Tibial nerve (tissue), 4 donors: Measurements from ENCODE around the gene RNF167. TPM values are rescaled to one million over a fixed set of nuclear protein-coding genes. Genes with fewer than 3 reads are reported as not detected.
A peak's percentile ranks its signal among the peaks of the same experiment; 100 is the strongest.

Experiments
- DNase-seq, 2 donors: peaks; one replicate each; pipeline ENCODE4 v3.0.0-alpha.2; 2019; ENCODE audit warnings: low spot score in 2 of 2
- H3K27ac ChIP-seq, 4 donors: fragments of 200-600 bp; sonication (generic) in 3 of 4; one replicate each; pipeline ENCODE4 v1.5.1; 2017 to 2019; ENCODE audit warnings: mild to moderate bottlenecking in 1 of 4
- H3K27me3 ChIP-seq, 2 donors: fragments of 200-600 bp; sonication (generic) in 1 of 2; one replicate each; pipeline versions ENCODE4 v1.5.1 to v1.6.0; 2017 to 2019
- H3K36me3 ChIP-seq, 3 donors: fragments of 200-600 bp; sonication (generic); one replicate each; pipeline ENCODE4 v1.5.1; 2018 to 2019
- H3K4me1 ChIP-seq, 4 donors: fragments of 200-600 bp; sonication (generic) in 3 of 4; one replicate each; pipeline ENCODE4 v1.5.1; 2017 to 2019
- H3K4me3 ChIP-seq, 4 donors: fragments of 200-600 bp; sonication (generic) in 3 of 4; one replicate each; pipeline ENCODE4 v1.5.1; 2017 to 2019; ENCODE audit warnings: mild to moderate bottlenecking in 1 of 4, moderate library complexity in 1 of 4
- H3K9me3 ChIP-seq, 4 donors: fragments of 200-600 bp; sonication (generic) in 3 of 4; one replicate each; pipeline ENCODE4 v1.5.1; 2017 to 2019
- EP300 ChIP-seq, 2 donors: sonication (generic); formaldehyde crosslinking; IDR thresholded peaks; one replicate each; pipeline ENCODE4 v1.6.1; 2017; ENCODE audit warnings: antibody characterized with exemption in 2 of 2, mild to moderate bottlenecking in 1 of 2
- POLR2A ChIP-seq, 2 donors: fragments of 450-650 bp; IDR thresholded peaks; one replicate each; pipeline ENCODE4 v1.6.1; 2017; ENCODE audit warnings: antibody characterized with exemption in 2 of 2, mild to moderate bottlenecking in 2 of 2, moderate library complexity in 2 of 2
- WGBS, 2 donors: methylation state at CpG; one replicate each; pipeline ENCODE4 v1.1.5; 2018; 5-methylcytosine and 5-hydroxymethylcytosine counted together
- total RNA-seq, 4 donors: library from RNA; depleted of rRNA; stranded (reverse); fragments of >200 nt; gene quantifications; one replicate each; pipeline ENCODE4 v1.1.0, GENCODE V29; 2016
- TF ChIP-seq, protein P1 (sequence below), 5 experiments: fragments of 200-600 bp in 3 of 5; fragments of 450-650 bp in 2 of 5; sonication (generic) in 3 of 5; IDR thresholded peaks; one replicate each; pipeline ENCODE4 v1.5.1; 2016 to 2019; ENCODE audit warnings: antibody characterized with exemption in 5 of 5, mild to moderate bottlenecking in 3 of 5, moderate library complexity in 2 of 5

The RNF167 gene
- total RNA-seq, 4 donors from 2014 or later = 45.0 to 55.0 (median 51.4) TPM

- no peak for DNase-seq
- no peak for TF ChIP-seq POLR2A (IDR thresholded peaks at IDR 0.05)
- TF ChIP-seq, protein P1, sequence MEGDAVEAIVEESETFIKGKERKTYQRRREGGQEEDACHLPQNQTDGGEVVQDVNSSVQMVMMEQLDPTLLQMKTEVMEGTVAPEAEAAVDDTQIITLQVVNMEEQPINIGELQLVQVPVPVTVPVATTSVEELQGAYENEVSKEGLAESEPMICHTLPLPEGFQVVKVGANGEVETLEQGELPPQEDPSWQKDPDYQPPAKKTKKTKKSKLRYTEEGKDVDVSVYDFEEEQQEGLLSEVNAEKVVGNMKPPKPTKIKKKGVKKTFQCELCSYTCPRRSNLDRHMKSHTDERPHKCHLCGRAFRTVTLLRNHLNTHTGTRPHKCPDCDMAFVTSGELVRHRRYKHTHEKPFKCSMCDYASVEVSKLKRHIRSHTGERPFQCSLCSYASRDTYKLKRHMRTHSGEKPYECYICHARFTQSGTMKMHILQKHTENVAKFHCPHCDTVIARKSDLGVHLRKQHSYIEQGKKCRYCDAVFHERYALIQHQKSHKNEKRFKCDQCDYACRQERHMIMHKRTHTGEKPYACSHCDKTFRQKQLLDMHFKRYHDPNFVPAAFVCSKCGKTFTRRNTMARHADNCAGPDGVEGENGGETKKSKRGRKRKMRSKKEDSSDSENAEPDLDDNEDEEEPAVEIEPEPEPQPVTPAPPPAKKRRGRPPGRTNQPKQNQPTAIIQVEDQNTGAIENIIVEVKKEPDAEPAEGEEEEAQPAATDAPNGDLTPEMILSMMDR (IDR thresholded peaks at IDR 0.05) = no peak
- TF ChIP-seq EP300 (IDR thresholded peaks at IDR 0.05) = no peak
- Histone ChIP-seq H3K27me3 (no peaks in the 10 kb centered on the region), H3K4me1 (peaks cover 0 to 22% (median 11%) of the 10 kb centered on the region in 4 donors), H3K27ac (no peak overlapping the region), H3K4me3 (no peak overlapping the region), H3K9me3 (no peaks in the 10 kb centered on the region), H3K36me3 (peaks cover 0 to 19% (median 0%) of the 10 kb centered on the region in 3 donors)
- 76 to 77% methylated on average over 13 to 14 of the region's 14 CpGs for WGBS, 2 donors
These were observed 13.4 kb downstream of the RNF167 start for GRCh38 chr17:4953451-4953961.

DNA sequence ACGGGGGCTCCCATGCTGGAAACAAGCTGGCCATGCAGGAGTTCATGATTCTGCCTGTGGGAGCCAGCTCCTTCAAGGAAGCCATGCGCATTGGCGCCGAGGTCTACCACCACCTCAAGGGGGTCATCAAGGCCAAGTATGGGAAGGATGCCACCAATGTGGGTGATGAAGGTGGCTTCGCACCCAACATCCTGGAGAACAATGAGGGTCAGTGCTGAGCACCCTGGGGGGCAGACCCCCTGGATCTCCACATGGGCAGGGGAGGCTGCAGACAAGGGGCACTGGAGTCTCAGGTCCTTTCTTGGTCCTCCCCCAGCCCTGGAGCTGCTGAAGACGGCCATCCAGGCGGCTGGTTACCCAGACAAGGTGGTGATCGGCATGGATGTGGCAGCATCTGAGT lies 15.0 kb downstream of the RNF167 start:
- Histone ChIP-seq H3K9me3 (no peaks in the 10 kb centered on the region), H3K27ac (no peak overlapping the region), H3K36me3 (peaks cover 0 to 35% (median 0%) of the 10 kb centered on the region in 3 donors), H3K4me1 (peaks cover 0 to 13% (median 9%) of the 10 kb centered on the region in 4 donors), H3K4me3 (no peak overlapping the region), H3K27me3 (no peaks in the 10 kb centered on the region)
- TF ChIP-seq EP300 (IDR thresholded peaks at IDR 0.05) (no peak), POLR2A (IDR thresholded peaks at IDR 0.05) (no peak)
- TF ChIP-seq, protein P1 (IDR thresholded peaks at IDR 0.05) = no peak
- DNase-seq = no peak
- 94% methylated on average over 8 of the region's 8 CpGs for WGBS, 2 donors

DNA sequence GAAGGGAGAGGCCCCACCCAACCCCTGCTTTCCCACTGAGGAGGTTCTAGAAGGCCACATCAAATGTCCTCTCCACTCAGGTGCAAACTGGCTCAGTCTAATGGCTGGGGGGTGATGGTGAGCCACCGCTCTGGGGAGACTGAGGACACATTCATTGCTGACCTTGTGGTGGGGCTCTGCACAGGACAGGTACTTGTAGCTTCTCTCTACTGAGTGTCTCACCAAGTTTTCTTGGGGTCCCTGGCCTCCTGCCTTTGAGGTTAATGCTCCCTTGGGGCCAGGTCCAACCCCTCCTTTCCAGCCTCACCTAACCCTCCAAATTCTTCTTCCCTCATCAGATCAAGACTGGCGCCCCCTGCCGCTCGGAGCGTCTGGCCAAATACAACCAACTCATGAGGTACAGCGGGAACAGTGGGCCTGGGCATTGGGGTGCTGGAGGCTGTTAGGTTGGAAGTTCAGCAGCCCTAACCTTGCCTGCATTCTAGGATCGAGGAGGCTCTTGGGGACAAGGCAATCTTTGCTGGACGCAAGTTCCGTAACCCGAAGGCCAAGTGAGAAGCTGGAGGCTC lies 16.5 kb downstream of the RNF167 start:
- TF ChIP-seq EP300 (IDR thresholded peaks at IDR 0.05) (no peak), POLR2A (IDR thresholded peaks at IDR 0.05) (no peak)
- TF ChIP-seq, protein P1 (IDR thresholded peaks at IDR 0.05) = peak in 1 of 5 experiments; percentile 4
- Histone ChIP-seq H3K4me3 (no peak overlapping the region), H3K36me3 (peaks cover 0 to 49% (median 0%) of the 10 kb centered on the region in 3 donors), H3K27me3 (no peaks in the 10 kb centered on the region), H3K9me3 (no peaks in the 10 kb centered on the region), H3K27ac (no peak overlapping the region), H3K4me1 (no peaks in the 10 kb centered on the region)
- WGBS, 2 donors = 79 to 82% methylated on average over 10 of the region's 10 CpGs
- no peak for DNase-seq

DNA sequence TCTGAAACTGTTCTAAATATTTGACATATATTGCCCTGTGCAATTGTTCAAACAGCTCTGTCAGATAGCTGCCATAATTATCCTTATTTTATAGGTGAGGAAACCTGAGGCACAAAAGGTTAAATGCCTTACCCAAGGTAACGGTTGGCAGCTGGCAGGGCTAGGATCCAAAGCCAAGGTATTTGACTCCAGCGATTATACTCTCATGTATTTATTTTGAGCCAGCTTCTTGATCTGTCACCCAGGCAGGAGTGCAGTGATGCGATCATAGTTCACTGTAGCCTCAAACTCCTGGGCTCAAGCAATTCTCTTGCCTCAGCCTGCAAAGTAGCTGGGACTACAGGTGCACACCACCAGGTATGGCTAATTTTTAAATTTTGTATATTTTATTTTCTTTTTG lies 18.0 kb downstream of the RNF167 start:
- DNase-seq = no peak
- no peaks in the 10 kb centered on the region for H3K27me3 ChIP-seq
- no peak overlapping the region for H3K4me3 ChIP-seq
- H3K4me1 ChIP-seq = no peaks in the 10 kb centered on the region
- WGBS, 2 donors = 85 to 86% methylated on average over 3 of the region's 3 CpGs
- H3K27ac ChIP-seq = no peak overlapping the region
- H3K36me3 ChIP-seq = peaks cover 0 to 58% (median 0%) of the 10 kb centered on the region in 3 donors
- no peaks in the 10 kb centered on the region for H3K9me3 ChIP-seq
- no peak for TF ChIP-seq EP300 (IDR thresholded peaks at IDR 0.05)
- TF ChIP-seq POLR2A (IDR thresholded peaks at IDR 0.05) = no peak
- TF ChIP-seq, protein P1 (IDR thresholded peaks at IDR 0.05) = no peak

- 77 to 79% methylated on average over 18 of the region's 18 CpGs for WGBS, 2 donors
- Histone ChIP-seq H3K4me1 (no peaks in the 10 kb centered on the region), H3K4me3 (no peak overlapping the region), H3K9me3 (no peaks in the 10 kb centered on the region), H3K27ac (no peak overlapping the region), H3K36me3 (peaks cover 0 to 58% (median 0%) of the 10 kb centered on the region in 3 donors), H3K27me3 (no peaks in the 10 kb centered on the region)
- DNase-seq = no peak
- TF ChIP-seq POLR2A (IDR thresholded peaks at IDR 0.05) (no peak), EP300 (IDR thresholded peaks at IDR 0.05) (no peak)
- TF ChIP-seq, protein P1 (IDR thresholded peaks at IDR 0.05) = no peak
These were observed 19.3 kb downstream of the RNF167 start for GRCh38 chr17:4959261-4959965.
